Stimulated activated CD8-positive, alpha-beta memory T cell treated with anti-CD3 and anti-CD28 coated beads, Interleukin-15, amount 100 ng/mL, for 1 hour (primary cell): ENCODE results near the gene RXFP3.
"Not testable (repeated sequence)": the region's sequence is repeated elsewhere in the genome, so short reads cannot be mapped to it uniquely, and the experiment has no call there.

Experiments used
- DNase-seq: peaks from one replicate; pipeline ENCODE4 v3.0.0-alpha.2; 2020; ENCODE audit warnings: low read depth

RXFP3 gene

DNA sequence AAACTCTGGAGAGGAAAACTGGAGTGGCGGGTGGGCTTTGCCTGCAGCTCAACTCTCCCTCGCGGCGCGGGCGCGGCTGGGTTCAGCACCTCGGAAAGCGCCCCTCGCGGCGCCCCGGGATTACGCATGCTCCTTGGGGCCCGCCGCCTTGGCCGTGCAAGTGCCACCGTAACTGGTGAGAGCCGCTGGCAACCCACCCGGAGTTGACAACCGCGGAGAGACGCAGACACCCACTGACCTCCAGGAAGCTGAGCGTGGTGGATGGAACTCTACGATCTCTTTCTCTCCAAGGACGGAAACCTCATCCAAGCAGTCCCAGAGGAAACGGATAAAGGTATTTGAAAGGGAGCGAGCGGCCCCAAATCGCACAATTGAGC is 194 bp upstream of the RXFP3 start:
- no peak for DNase-seq

DNA sequence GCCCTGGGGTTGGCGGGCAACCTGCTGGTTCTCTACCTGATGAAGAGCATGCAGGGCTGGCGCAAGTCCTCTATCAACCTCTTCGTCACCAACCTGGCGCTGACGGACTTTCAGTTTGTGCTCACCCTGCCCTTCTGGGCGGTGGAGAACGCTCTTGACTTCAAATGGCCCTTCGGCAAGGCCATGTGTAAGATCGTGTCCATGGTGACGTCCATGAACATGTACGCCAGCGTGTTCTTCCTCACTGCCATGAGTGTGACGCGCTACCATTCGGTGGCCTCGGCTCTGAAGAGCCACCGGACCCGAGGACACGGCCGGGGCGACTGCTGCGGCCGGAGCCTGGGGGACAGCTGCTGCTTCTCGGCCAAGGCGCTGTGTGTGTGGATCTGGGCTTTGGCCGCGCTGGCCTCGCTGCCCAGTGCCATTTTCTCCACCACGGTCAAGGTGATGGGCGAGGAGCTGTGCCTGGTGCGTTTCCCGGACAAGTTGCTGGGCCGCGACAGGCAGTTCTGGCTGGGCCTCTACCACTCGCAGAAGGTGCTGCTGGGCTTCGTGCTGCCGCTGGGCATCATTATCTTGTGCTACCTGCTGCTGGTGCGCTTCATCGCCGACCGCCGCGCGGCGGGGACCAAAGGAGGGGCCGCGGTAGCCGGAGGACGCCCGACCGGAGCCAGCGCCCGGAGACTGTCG is 976 bp downstream of the RXFP3 start:
- no peak for DNase-seq

GRCh38 chr5:33937707-33938506 is 1.7 kb downstream of the RXFP3 start:
- no peak for DNase-seq

DNA sequence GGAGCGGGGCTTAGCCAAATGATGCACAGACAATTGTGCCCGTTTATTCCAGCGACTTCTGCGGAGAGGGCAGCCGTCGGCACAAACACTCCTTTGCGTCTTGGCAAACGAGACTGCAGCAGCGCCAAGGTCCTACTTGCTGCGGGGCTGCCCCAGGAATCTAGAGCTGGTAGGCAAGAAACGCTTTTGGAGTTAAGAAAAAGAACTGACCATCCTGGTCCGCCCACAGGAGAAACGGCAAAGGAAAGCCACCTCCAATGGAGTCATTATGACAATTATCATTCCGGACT is 2.3 kb downstream of the RXFP3 start:
- DNase-seq: no peak

DNA sequence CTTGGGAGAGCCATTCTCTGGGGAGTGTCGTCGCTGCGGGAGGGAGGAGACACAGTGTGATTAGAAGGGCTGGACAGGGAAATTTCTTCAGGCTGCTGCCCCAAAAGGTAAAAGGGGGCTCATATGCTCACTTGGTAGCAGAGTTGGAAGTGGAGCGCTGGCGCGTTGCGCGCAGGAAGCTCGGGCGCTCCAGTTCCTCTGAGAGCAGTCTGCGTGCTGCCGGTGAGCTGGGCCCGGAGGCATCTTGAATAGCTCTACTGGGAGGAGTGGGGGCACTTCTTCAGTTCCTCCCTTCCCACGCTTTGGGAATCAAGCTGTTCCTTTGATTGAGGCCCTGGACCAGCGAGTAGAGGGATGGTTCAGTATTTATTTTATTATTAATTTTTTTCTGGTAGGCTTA is 2.7 kb downstream of the RXFP3 start:
- no peak for DNase-seq

- DNase-seq: no peak
Measured at GRCh38 chr5:33939556-33940262, 3.5 kb downstream of the RXFP3 start.

DNA sequence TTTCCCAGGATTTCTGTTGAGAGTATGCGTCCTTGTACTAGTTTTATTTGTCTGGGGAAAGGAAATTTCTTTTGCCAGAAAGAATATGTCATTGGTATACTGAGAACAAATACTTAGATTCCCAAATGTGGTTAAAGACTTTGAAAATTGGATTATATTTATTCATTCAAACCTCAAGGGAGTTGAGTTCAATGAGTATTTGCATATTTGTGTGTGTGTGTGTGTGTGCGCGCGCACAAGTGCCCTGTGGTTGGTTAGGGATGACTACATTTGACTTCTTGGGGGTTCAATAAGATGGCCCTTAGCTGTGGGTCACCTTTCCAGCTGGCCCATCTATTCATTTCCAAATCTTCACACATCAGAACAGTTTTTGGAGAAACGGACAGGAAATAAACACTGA is 4.9 kb downstream of the RXFP3 start:
- no peak for DNase-seq

DNA sequence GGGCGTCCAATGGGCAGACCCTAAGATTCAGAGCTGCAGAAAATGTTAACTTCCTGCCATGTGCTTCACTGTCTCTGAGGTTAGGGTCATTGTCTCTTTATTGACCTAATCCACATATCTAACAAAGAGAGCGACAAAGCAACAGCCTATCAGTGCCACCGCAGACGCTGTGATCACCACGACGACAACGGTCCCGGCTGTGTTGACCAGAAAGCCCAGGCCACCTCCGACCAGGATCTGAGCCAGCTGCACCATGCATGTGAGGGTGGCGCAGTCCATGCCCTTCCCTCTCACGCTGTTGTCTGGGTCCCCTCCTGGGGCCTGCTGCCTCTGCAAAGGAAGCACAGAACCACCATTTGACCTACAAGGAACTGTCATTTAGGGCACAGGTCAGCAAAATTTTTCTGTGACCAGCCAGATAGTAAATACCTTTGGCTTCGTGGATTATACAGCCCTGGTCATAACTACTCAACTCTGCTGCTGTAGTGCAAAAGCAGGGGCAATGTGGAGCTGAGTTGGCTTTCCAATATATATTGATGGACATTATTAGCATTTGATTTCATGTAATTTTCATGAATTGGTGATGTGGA is 8.5 kb downstream of the RXFP3 start:
- DNase-seq: no peak

- not testable (repeated sequence) for DNase-seq
Measured at GRCh38 chr5:33952175-33952574, 16.0 kb downstream of the RXFP3 start.

- no peak for DNase-seq
Measured at GRCh38 chr5:33957577-33958150, 21.5 kb downstream of the RXFP3 start.

- no peak for DNase-seq
Measured at GRCh38 chr5:33958176-33958575, 22.0 kb downstream of the RXFP3 start.

- DNase-seq: no peak
Measured at GRCh38 chr5:33964132-33964700, 28.0 kb downstream of the RXFP3 start.

DNA sequence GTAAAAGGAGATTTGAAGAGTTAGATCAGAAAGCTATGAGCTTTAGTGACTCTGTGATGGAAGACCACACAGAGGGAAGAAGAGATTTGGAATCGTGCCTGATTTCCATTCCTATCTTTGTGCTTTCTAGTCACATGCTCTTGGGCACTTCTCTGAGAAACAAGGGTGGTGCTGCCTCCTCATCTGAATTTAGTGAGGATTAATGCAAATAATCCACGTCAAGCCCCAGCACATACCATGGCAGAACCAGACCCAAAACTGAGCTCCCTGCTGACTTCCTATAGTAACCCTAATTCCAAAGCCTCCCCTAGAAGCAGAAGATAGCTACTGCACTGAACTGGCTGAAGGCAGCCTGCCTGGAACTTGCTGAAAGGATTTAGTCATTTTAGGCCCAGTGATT is 30.6 kb downstream of the RXFP3 start:
- DNase-seq: no peak

GRCh38 chr5:33968211-33969005 is 32.2 kb downstream of the RXFP3 start:
- DNase-seq: no peak

- no peak for DNase-seq
Measured at GRCh38 chr5:33969572-33970452, 33.6 kb downstream of the RXFP3 start.

DNA sequence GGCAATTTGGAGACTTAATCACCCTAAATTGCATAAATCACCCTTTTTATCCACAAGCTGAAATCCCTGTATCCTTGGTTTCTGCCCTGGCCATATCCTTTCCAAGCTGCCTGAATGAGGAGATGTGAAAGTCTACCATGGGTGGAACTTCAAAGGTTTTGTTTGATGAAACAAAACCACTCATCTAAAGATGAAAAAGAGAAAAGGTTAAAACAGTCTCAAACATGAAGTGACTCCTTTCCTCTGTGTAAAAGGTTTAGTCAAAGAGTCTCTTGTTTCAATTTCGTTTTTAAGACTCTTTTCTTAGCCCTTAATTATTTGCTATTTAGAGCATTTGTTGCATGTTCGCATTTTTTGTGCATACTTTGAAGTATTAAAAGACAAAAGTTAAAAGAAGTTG is 37.1 kb downstream of the RXFP3 start:
- no peak for DNase-seq

DNA sequence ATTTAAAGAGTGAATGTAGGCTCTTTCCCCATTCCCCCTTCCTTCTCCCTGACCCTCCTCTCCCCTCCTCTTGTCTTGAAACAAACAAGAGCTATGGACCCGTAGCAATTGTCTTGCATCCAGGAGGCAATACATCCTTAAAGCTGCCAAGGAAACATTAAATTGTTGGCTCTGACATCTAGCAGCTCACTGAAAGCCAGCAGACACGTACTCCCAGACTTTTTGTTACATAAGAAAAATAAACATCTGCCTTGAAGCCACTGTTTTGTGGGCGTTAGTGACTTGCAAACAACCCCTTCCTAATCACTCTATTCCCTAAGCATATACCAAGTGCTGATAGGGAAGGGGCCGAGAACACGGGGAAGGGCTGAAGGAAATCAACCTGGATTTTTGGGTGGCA is 39.7 kb downstream of the RXFP3 start:
- no peak for DNase-seq

DNA sequence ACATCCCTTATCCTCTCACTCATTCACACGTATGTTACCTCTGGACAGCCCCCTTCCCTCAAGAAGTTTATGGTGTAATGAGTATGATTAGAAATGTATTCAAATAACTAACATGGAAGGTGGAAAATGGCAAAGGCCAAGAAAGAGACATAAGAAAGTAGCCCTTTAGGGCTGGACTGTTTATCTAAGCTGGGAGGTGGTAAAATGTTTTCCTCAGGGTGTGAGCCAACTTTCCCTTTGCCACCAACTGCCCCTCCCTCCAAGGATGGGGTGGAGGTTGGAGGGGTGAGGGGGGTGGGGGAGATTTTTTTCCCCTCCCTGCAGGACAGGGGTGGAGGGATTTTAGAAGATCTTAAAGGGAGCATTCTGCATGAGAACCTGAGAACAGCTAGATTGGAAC is 40.1 kb downstream of the RXFP3 start:
- DNase-seq: no peak

DNA sequence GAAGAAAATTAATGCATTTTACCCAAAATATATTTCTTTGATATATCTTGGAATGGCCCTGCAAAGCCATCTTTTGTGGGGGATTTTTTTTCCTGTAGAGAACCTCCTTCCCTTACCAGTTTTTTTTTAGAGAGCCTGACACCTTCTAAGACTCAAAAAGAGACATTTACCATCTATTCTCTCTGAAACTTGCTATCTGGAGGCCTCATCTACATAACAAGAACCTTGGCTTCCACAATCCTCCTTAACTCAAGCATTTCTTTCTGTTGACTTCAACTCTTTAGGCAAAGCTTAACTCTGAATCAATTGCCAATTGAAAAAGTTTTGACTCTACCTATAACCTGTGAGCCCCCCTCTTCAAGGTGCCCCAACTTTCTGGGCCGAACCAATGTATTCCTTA is 42.1 kb downstream of the RXFP3 start:
- DNase-seq: no peak

GRCh38 chr5:33980030-33980429 is 43.8 kb downstream of the RXFP3 start:
- DNase-seq: no peak
